Astrocyte (in vitro differentiated cells and primary cell): ENCODE results near the gene TCEAL4. TPM values are rescaled to one million over a fixed set of nuclear protein-coding genes. Genes with fewer than 3 reads are reported as not detected.
"Not testable (repeated sequence)": the region's sequence is repeated elsewhere in the genome, so short reads cannot be mapped to it uniquely, and the experiment has no call there.

Experiments
- DNase-seq: peaks from one replicate; pipeline ENCODE4 v3.0.0-alpha.2; 2010; ENCODE audit warnings: low read depth
- FAIRE-seq: peaks from 2 replicates; lab custom pipeline; 2011; peaks lifted over from hg19 to GRCh38; lab: Jason Lieb, UNC
- H2AFZ ChIP-seq: 2 replicates; pipeline ENCODE4 v1.6.0; 2012; ENCODE audit warnings: low read depth, low read length, inconsistent platforms
- H3K27ac ChIP-seq: 2 replicates; pipeline ENCODE4 v1.5.1; 2011; ENCODE audit warnings: low read depth, low read length, inconsistent platforms
- H3K27me3 ChIP-seq: 2 replicates; pipeline ENCODE4 v1.6.0; 2011; ENCODE audit warnings: low read length, inconsistent platforms; ENCODE audit not compliant: insufficient read depth
- H3K36me3 ChIP-seq: 2 replicates; pipeline ENCODE4 v1.5.1; 2011; ENCODE audit warnings: low read length, inconsistent platforms; ENCODE audit not compliant: insufficient read depth
- H3K4me1 ChIP-seq: 2 replicates; pipeline ENCODE4 v1.5.1; 2011; ENCODE audit warnings: low read length, inconsistent platforms; ENCODE audit not compliant: insufficient read depth
- H3K4me2 ChIP-seq: 2 replicates; pipeline ENCODE4 v1.6.0; 2012; ENCODE audit warnings: low read length, inconsistent platforms
- H3K4me3 ChIP-seq: 2 replicates; pipeline ENCODE4 v1.5.1; 2011; ENCODE audit warnings: low read depth, mild to moderate bottlenecking, low read length, inconsistent platforms; ENCODE audit not compliant: insufficient read depth
- H3K79me2 ChIP-seq: 2 replicates; pipeline ENCODE4 v1.6.0; 2012; ENCODE audit warnings: mild to moderate bottlenecking, low read length, inconsistent platforms; ENCODE audit not compliant: insufficient read depth
- H3K9ac ChIP-seq: 2 replicates; pipeline ENCODE4 v1.6.0; 2012; ENCODE audit warnings: mild to moderate bottlenecking, low read length, inconsistent platforms
- H3K9me3 ChIP-seq: 2 replicates; pipeline ENCODE4 v1.5.1; 2012; ENCODE audit warnings: low read depth, mild to moderate bottlenecking, low read length, inconsistent platforms; ENCODE audit not compliant: insufficient read depth
- H4K20me1 ChIP-seq: 2 replicates; pipeline ENCODE4 v1.6.0; 2012; ENCODE audit warnings: low read length, inconsistent platforms; ENCODE audit not compliant: insufficient read depth
- H3K27ac Mint-ChIP-seq: one replicate; pipeline ENCODE4 v1.8.0; 2021; ENCODE audit warnings: mild to moderate bottlenecking, mixed read lengths; ENCODE audit not compliant: unreplicated experiment
- H3K27me3 Mint-ChIP-seq: one replicate; pipeline ENCODE4 v1.8.0; 2021; ENCODE audit warnings: low read depth, mixed read lengths; ENCODE audit not compliant: unreplicated experiment
- H3K36me3 Mint-ChIP-seq: one replicate; pipeline ENCODE4 v1.8.0; 2021; ENCODE audit warnings: low read depth, mixed read lengths; ENCODE audit not compliant: unreplicated experiment
- H3K4me1 Mint-ChIP-seq: one replicate; pipeline ENCODE4 v1.8.0; 2021; ENCODE audit warnings: low read depth, mixed read lengths; ENCODE audit not compliant: unreplicated experiment
- H3K4me3 Mint-ChIP-seq: one replicate; pipeline ENCODE4 v1.8.0; 2021; ENCODE audit warnings: mild to moderate bottlenecking, moderate library complexity, mixed read lengths; ENCODE audit not compliant: unreplicated experiment
- H3K9me3 Mint-ChIP-seq: one replicate; pipeline ENCODE4 v1.8.0; 2021; ENCODE audit warnings: mild to moderate bottlenecking, mixed read lengths; ENCODE audit not compliant: unreplicated experiment
- EZH2 ChIP-seq: IDR thresholded peaks from 2 replicates; pipeline ENCODE4 v1.6.1; 2012; ENCODE audit warnings: mild to moderate bottlenecking, low read length, inconsistent platforms; ENCODE audit not compliant: insufficient read depth
- total RNA-seq: library from RNA; stranded (reverse); gene quantifications from 2 replicates; pipeline ENCODE4 v1.2.1, GENCODE V29; 2021
- TF ChIP-seq, protein P1 (sequence below): IDR thresholded peaks from 2 replicates; pipeline ENCODE4 v1.5.1; 2011; ENCODE audit warnings: low read depth, mild to moderate bottlenecking, inconsistent platforms, low read length, moderate library complexity; ENCODE audit not compliant: insufficient read depth

Gene TCEAL4
- total RNA-seq, 1 donor from 2014 or later, result 51.3 TPM

DNA sequence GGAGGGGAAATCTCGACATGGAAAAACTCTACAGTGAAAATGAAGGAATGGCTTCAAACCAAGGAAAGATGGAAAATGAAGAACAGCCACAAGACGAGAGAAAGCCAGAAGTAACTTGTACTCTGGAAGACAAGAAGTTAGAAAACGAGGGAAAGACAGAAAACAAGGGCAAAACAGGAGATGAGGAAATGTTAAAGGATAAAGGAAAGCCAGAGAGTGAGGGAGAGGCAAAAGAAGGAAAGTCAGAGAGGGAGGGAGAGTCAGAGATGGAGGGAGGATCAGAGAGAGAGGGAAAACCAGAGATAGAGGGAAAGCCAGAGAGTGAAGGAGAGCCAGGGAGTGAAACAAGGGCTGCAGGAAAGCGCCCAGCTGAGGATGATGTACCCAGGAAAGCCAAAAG is 1.3 kb downstream of the TCEAL4 start:
- Histone ChIP-seq H4K20me1 (no peaks in the 10 kb centered on the region), H3K9me3 (no peaks in the 10 kb centered on the region), H3K79me2 (peaks cover 21% of the 10 kb centered on the region), H3K27me3 (no peaks in the 10 kb centered on the region), H2AFZ (no peak overlapping the region), H3K27ac (peak overlapping the region; percentile 75), H3K4me2 (peak overlapping the region; percentile 90), H3K9ac (peak overlapping the region; percentile 94), H3K36me3 (no peaks in the 10 kb centered on the region), H3K4me1 (peaks cover 2% of the 10 kb centered on the region), H3K4me3 (peak overlapping the region; percentile 88)
- DNase-seq (no peak), FAIRE-seq (no peak)
- no peaks in the 10 kb centered on the region for H3K27me3 Mint-ChIP-seq
- H3K4me1 Mint-ChIP-seq, result peaks cover 6% of the 10 kb centered on the region
- H3K27ac Mint-ChIP-seq, result no peak overlapping the region
- peaks cover 5% of the 10 kb centered on the region for H3K9me3 Mint-ChIP-seq
- H3K36me3 Mint-ChIP-seq, result peaks cover 5% of the 10 kb centered on the region
- H3K4me3 Mint-ChIP-seq, result peak overlapping the region; percentile 94
- TF ChIP-seq EZH2, result no peak
- TF ChIP-seq, protein P1, sequence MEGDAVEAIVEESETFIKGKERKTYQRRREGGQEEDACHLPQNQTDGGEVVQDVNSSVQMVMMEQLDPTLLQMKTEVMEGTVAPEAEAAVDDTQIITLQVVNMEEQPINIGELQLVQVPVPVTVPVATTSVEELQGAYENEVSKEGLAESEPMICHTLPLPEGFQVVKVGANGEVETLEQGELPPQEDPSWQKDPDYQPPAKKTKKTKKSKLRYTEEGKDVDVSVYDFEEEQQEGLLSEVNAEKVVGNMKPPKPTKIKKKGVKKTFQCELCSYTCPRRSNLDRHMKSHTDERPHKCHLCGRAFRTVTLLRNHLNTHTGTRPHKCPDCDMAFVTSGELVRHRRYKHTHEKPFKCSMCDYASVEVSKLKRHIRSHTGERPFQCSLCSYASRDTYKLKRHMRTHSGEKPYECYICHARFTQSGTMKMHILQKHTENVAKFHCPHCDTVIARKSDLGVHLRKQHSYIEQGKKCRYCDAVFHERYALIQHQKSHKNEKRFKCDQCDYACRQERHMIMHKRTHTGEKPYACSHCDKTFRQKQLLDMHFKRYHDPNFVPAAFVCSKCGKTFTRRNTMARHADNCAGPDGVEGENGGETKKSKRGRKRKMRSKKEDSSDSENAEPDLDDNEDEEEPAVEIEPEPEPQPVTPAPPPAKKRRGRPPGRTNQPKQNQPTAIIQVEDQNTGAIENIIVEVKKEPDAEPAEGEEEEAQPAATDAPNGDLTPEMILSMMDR, result no peak

GRCh38 chrX:103592295-103592694 is 7.0 kb downstream of the TCEAL4 start:
- FAIRE-seq, H3K27ac ChIP-seq, H3K4me2 ChIP-seq, H3K4me1 Mint-ChIP-seq, H3K27ac Mint-ChIP-seq, DNase-seq, H3K36me3 Mint-ChIP-seq, H3K79me2 ChIP-seq, H3K27me3 ChIP-seq, H3K4me3 Mint-ChIP-seq, H3K4me3 ChIP-seq, H4K20me1 ChIP-seq, H3K9ac ChIP-seq, H3K9me3 Mint-ChIP-seq, H2AFZ ChIP-seq, H3K9me3 ChIP-seq, H3K27me3 Mint-ChIP-seq, H3K36me3 ChIP-seq, H3K4me1 ChIP-seq: not testable (repeated sequence)

- H3K9me3 Mint-ChIP-seq, H3K4me3 ChIP-seq, H3K4me1 Mint-ChIP-seq, H3K27me3 Mint-ChIP-seq, H3K36me3 ChIP-seq, H3K4me3 Mint-ChIP-seq, H3K27ac Mint-ChIP-seq, H3K4me1 ChIP-seq, H3K27me3 ChIP-seq, H3K9me3 ChIP-seq, H3K79me2 ChIP-seq, H2AFZ ChIP-seq, H3K4me2 ChIP-seq, H3K27ac ChIP-seq, H3K9ac ChIP-seq, DNase-seq, FAIRE-seq, H4K20me1 ChIP-seq: not testable (repeated sequence)
- H3K36me3 Mint-ChIP-seq, result peaks cover 11% of the 10 kb centered on the region
Observed at GRCh38 chrX:103595202-103595601, 9.9 kb downstream of the TCEAL4 start.
